K562 (cell line): ENCODE results near the gene TBX1. TPM values are rescaled to one million over a fixed set of nuclear protein-coding genes. Genes with fewer than 3 reads are reported as not detected.

Source experiments
- C11orf30 ChIP-seq: fragments of 450-650 bp; IDR thresholded peaks from 2 replicates; pipeline ENCODE4 v1.6.1; 2016; ENCODE audit warnings: low read depth, mild to moderate bottlenecking
- CAMTA2 ChIP-seq: fragments of 250-450 bp; sonication (Bioruptor Pico); conservative IDR thresholded peaks from 2 replicates; pipeline ENCODE4 v1.5.1; 2022
- ESRRA ChIP-seq: fragments of 450-650 bp; IDR thresholded peaks from 2 replicates; pipeline ENCODE4 v1.6.1; 2014; ENCODE audit warnings: low read depth, mild to moderate bottlenecking, moderate library complexity, borderline replicate concordance
- ETV6 ChIP-seq, 3 experiments: fragments of 150-350 bp in 1 of 3; sonication (generic) in 1 of 3; formaldehyde crosslinking in 1 of 3; IDR thresholded peaks; 2 replicates each; pipeline versions ENCODE4 v1.6.1 to v1.8.0; 2014 to 2022; ENCODE audit warnings: borderline replicate concordance in 2 of 3, low read depth in 2 of 3, antibody characterized with exemption in 1 of 3, low read length in 1 of 3, mild to moderate bottlenecking in 1 of 3, missing genetic modification reagents in 1 of 3
- FOXK2 ChIP-seq, 2 experiments: fragments of 450-650 bp; IDR thresholded peaks in 1 of 2; conservative IDR thresholded peaks in 1 of 2; 2 replicates each; pipeline ENCODE4 v1.6.1; 2016; ENCODE audit warnings: low read depth in 2 of 2, mild to moderate bottlenecking in 1 of 2
- HNRNPK ChIP-seq: fragments of 200-400 bp; formaldehyde crosslinking; IDR thresholded peaks from one replicate; pipeline ENCODE4 v1.6.1; 2018; ENCODE audit warnings: mild to moderate bottlenecking, low read depth, low read length; ENCODE audit not compliant: poor library complexity, severe bottlenecking
- MED1 ChIP-seq: sonication (generic); formaldehyde crosslinking; IDR thresholded peaks from 2 replicates; pipeline ENCODE4 v1.8.1; 2023; ENCODE audit warnings: missing genetic modification reagents, borderline replicate concordance
- MTA2 ChIP-seq: fragments of 450-650 bp; IDR thresholded peaks from 2 replicates; pipeline ENCODE4 v1.6.1; 2016; ENCODE audit warnings: low read depth
- PHF20 ChIP-seq: fragments of 450-650 bp; IDR thresholded peaks from 2 replicates; pipeline ENCODE4 v1.6.1; 2018; ENCODE audit not compliant: partially characterized antibody
- PHF8 ChIP-seq: fragments of 200-600 bp; sonication (generic); IDR thresholded peaks from 2 replicates; pipeline ENCODE4 v1.6.1; 2012; ENCODE audit warnings: mixed run types, mild to moderate bottlenecking, inconsistent platforms, low read length, moderate library complexity, borderline replicate concordance
- RAD51 ChIP-seq: fragments of 450-650 bp; IDR thresholded peaks from 2 replicates; pipeline ENCODE4 v1.7.1; 2016; ENCODE audit warnings: low read depth, mild to moderate bottlenecking, borderline replicate concordance
- RB1 ChIP-seq: fragments of 450-650 bp; IDR thresholded peaks from 2 replicates; pipeline ENCODE4 v1.6.1; 2017; ENCODE audit warnings: low read depth, mild to moderate bottlenecking
- RBM34 ChIP-seq: fragments of 200-400 bp; formaldehyde crosslinking; IDR thresholded peaks from 2 replicates; pipeline ENCODE4 v1.6.1; 2018; ENCODE audit warnings: low read length, borderline replicate concordance; ENCODE audit not compliant: insufficient read depth
- SNIP1 ChIP-seq: fragments of 450-650 bp; IDR thresholded peaks from 2 replicates; pipeline ENCODE4 v1.7.1; 2017; ENCODE audit warnings: low read depth, mild to moderate bottlenecking
- TCFL5 ChIP-seq: fragments of 250-450 bp; sonication (Bioruptor Pico); conservative IDR thresholded peaks from 2 replicates; pipeline ENCODE4 v1.6.1; 2021; ENCODE audit warnings: mild to moderate bottlenecking, moderate library complexity, matching md5 sums
- ZKSCAN8 ChIP-seq: fragments of 200-800 bp; sonication (Bioruptor generic); IDR thresholded peaks from 2 replicates; pipeline ENCODE4 v1.6.1; 2016; ENCODE audit warnings: missing genetic modification characterization, missing compliant biosample characterization
- ZNF263 ChIP-seq: sonication (generic); formaldehyde crosslinking; IDR thresholded peaks from 2 replicates; pipeline ENCODE4 v1.8.0; 2022; ENCODE audit warnings: mild to moderate bottlenecking, missing genetic modification reagents, borderline replicate concordance
- ZNF316 ChIP-seq: fragments of 450-650 bp; IDR thresholded peaks from 2 replicates; pipeline ENCODE4 v1.6.1; 2016
- ZNF57 ChIP-seq: fragments of 450-650 bp; formaldehyde crosslinking; IDR thresholded peaks from 2 replicates; pipeline ENCODE4 v1.4.0; 2020; ENCODE audit warnings: mild to moderate bottlenecking, moderate library complexity
- polyA plus RNA-seq, 8 experiments: library from polyadenylated mRNA; depleted of rRNA in 4 of 8; stranded (reverse) in 5 of 8; unstranded in 3 of 8; fragments of >200 nt; fragmentation: Nextera tagmentation in 2 of 8; fragmentation: Illumina TruSeq in 1 of 8; extraction: Ambion mirVana in 2 of 8; extraction: Trizol in 1 of 8; gene quantifications; 2 replicates each; pipeline versions ENCODE4 v1.2.1 to v1.2.3, GENCODE V29; 2011 to 2014; ENCODE audit warnings: inconsistent platforms in 1 of 8, missing spikeins in 1 of 8
- total RNA-seq, 7 experiments: library from RNA; depleted of rRNA in 6 of 7; stranded (reverse); fragments of >200 nt in 6 of 7; fragmentation: Illumina TruSeq in 2 of 7; extraction: Trizol in 2 of 7; gene quantifications; 2 replicates each; pipeline versions ENCODE4 v1.2.1 to v1.2.3, GENCODE V29; 2011 to 2021; ENCODE audit warnings: low replicate concordance in 1 of 7
- TF ChIP-seq, protein P1 (sequence below): sonication (generic); formaldehyde crosslinking; IDR thresholded peaks from 2 replicates; pipeline ENCODE4 v1.8.0; 2023; ENCODE audit warnings: mild to moderate bottlenecking, missing genetic modification reagents
- TF ChIP-seq, protein P2 (sequence below): fragments of 450-650 bp; formaldehyde crosslinking; IDR thresholded peaks from 2 replicates; pipeline ENCODE4 v1.4.0; 2020; ENCODE audit warnings: mild to moderate bottlenecking, mixed read lengths

TBX1 gene
- total and polyA plus RNA-seq, 9 of the 15 experiments (the other 6 are each of a cell fraction or from before 2014, with no cell fraction given) = 0.07 to 35.0 (median 3.9) TPM

- no peak for TF ChIP-seq CAMTA2 (CRISPR knock-in tag)
- TF ChIP-seq RB1 = peak; percentile 21
- TF ChIP-seq ETV6 (IDR thresholded peaks at IDR 0.05; ENCODE audit: borderline replicate concordance in 1 of 2, low read depth in 2 of 2, low read length in 1 of 2) = no peak
- TF ChIP-seq ETV6 (CRISPR knock-in tag; IDR thresholded peaks at IDR 0.05; ENCODE audit: borderline replicate concordance) = no peak
- no peak for TF ChIP-seq SNIP1
- no peak for TF ChIP-seq ZKSCAN8 (CRISPR knock-in tag)
- no peak for TF ChIP-seq TCFL5
- TF ChIP-seq MED1 (CRISPR knock-in tag) = no peak
- no peak for TF ChIP-seq ZNF57 (CRISPR knock-in tag)
- TF ChIP-seq RAD51 = no peak
- TF ChIP-seq PHF20 = no peak
- TF ChIP-seq ESRRA = no peak
- TF ChIP-seq C11orf30 = no peak
- no peak for TF ChIP-seq MTA2
- TF ChIP-seq HNRNPK = no peak
- no peak for TF ChIP-seq ZNF316
- no peak for TF ChIP-seq ZNF263 (CRISPR knock-in tag)
- TF ChIP-seq, protein P1, sequence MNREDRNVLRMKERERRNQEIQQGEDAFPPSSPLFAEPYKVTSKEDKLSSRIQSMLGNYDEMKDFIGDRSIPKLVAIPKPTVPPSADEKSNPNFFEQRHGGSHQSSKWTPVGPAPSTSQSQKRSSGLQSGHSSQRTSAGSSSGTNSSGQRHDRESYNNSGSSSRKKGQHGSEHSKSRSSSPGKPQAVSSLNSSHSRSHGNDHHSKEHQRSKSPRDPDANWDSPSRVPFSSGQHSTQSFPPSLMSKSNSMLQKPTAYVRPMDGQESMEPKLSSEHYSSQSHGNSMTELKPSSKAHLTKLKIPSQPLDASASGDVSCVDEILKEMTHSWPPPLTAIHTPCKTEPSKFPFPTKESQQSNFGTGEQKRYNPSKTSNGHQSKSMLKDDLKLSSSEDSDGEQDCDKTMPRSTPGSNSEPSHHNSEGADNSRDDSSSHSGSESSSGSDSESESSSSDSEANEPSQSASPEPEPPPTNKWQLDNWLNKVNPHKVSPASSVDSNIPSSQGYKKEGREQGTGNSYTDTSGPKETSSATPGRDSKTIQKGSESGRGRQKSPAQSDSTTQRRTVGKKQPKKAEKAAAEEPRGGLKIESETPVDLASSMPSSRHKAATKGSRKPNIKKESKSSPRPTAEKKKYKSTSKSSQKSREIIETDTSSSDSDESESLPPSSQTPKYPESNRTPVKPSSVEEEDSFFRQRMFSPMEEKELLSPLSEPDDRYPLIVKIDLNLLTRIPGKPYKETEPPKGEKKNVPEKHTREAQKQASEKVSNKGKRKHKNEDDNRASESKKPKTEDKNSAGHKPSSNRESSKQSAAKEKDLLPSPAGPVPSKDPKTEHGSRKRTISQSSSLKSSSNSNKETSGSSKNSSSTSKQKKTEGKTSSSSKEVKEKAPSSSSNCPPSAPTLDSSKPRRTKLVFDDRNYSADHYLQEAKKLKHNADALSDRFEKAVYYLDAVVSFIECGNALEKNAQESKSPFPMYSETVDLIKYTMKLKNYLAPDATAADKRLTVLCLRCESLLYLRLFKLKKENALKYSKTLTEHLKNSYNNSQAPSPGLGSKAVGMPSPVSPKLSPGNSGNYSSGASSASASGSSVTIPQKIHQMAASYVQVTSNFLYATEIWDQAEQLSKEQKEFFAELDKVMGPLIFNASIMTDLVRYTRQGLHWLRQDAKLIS (CRISPR knock-in tag) = no peak
- no peak for TF ChIP-seq RBM34
- peak in 1 of 2 experiments; percentile 57; a peak in 1 of 4 replicates for TF ChIP-seq FOXK2 (conservative IDR thresholded peaks at IDR 0.05 in 1 of 2, IDR thresholded peaks at IDR 0.05 in 1 of 2; ENCODE audit: low read depth in 2 of 2)
- TF ChIP-seq, protein P2, sequence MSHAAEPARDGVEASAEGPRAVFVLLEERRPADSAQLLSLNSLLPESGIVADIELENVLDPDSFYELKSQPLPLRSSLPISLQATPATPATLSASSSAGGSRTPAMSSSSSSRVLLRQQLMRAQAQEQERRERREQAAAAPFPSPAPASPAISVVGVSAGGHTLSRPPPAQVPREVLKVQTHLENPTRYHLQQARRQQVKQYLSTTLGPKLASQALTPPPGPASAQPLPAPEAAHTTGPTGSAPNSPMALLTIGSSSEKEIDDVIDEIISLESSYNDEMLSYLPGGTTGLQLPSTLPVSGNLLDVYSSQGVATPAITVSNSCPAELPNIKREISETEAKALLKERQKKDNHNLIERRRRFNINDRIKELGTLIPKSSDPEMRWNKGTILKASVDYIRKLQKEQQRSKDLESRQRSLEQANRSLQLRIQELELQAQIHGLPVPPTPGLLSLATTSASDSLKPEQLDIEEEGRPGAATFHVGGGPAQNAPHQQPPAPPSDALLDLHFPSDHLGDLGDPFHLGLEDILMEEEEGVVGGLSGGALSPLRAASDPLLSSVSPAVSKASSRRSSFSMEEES (CRISPR knock-in tag) = no peak
- TF ChIP-seq PHF8 = peak; percentile 44; the same call in 1 of the 2 replicates
Observed at GRCh38 chr22:19761725-19762567, 1.4 kb downstream of the TBX1 start (continued).
